Activated CD4-positive, alpha-beta T cell treated with anti-CD3 and anti-CD28 coated beads for 36 hours (primary cell): ENCODE results near the gene DNM3. TPM values are rescaled to one million over a fixed set of nuclear protein-coding genes. Genes with fewer than 3 reads are reported as not detected.

Experiments used
- ATAC-seq: fragments of 200-7000 bp; cut with Tn5 transposase; one replicate; pipeline ENCODE4 v1.10.0; 2021; ENCODE audit warnings: mild to moderate bottlenecking, moderate library complexity
- CTCF ChIA-PET: fragments of 350-600 bp; sonication (Branson Sonifier 250); formaldehyde crosslinking; loops from one replicate; lab custom pipeline; 2021; ENCODE audit warnings: antibody characterized with exemption; lab: Charles Lee
- POLR2A ChIA-PET: fragments of 350-600 bp; sonication (Branson Sonifier 250); formaldehyde crosslinking; loops from one replicate; lab custom pipeline; 2021; ENCODE audit warnings: antibody characterized with exemption, inconsistent platforms; lab: Charles Lee
- DNase-seq: peaks from one replicate; pipeline ENCODE4 v3.0.0-alpha.2; 2020
- H3K27ac Mint-ChIP-seq: one replicate; pipeline ENCODE4 v1.8.0; 2021; ENCODE audit warnings: mixed read lengths
- H3K27me3 Mint-ChIP-seq: one replicate; pipeline ENCODE4 v1.8.0; 2021; ENCODE audit warnings: mixed read lengths
- H3K36me3 Mint-ChIP-seq: one replicate; pipeline ENCODE4 v1.8.0; 2021; ENCODE audit warnings: low read depth, mixed read lengths
- H3K4me1 Mint-ChIP-seq: one replicate; pipeline ENCODE4 v1.8.0; 2021; ENCODE audit warnings: mixed read lengths
- H3K4me3 Mint-ChIP-seq: one replicate; pipeline ENCODE4 v1.8.0; 2021; ENCODE audit warnings: mild to moderate bottlenecking, moderate library complexity, mixed read lengths
- H3K9me3 Mint-ChIP-seq: one replicate; pipeline ENCODE4 v1.8.0; 2021; ENCODE audit warnings: low read depth, mixed read lengths
- intact Hi-C, 2 experiments: fragments of 100-400 bp; cut with DNase I in 1 of 2; cut with micrococcal nuclease in 1 of 2; formaldehyde crosslinking; loops; one replicate each; pipeline versions ENCODE4 v1.14.2 to v1.15.1; 2022 to 2024; cut with DNase I, micrococcal nuclease
- total RNA-seq, 2 experiments: library from RNA; stranded (reverse); gene quantifications; one replicate each; pipeline ENCODE4 v1.2.3, GENCODE V29; 2021

DNM3 gene
- total RNA-seq, 2 experiments from 2014 or later, result 1.1 to 1.4 TPM

GRCh38 chr1:172138634-172139033, 297.3 kb downstream of the DNM3 start:
- Mint-ChIP-seq H3K36me3 (no peaks in the 10 kb centered on the region), H3K27me3 (no peaks in the 10 kb centered on the region), H3K4me3 (no peak overlapping the region), H3K4me1 (peaks cover 14% of the 10 kb centered on the region), H3K9me3 (no peaks in the 10 kb centered on the region), H3K27ac (no peak overlapping the region)
- CTCF ChIA-PET, result no interaction called here
- POLR2A ChIA-PET, result no interaction called here
- no peak for ATAC-seq
- intact Hi-C loops, result no loop called here
- no peak for DNase-seq

GRCh38 chr1:172139196-172139595, 297.9 kb downstream of the DNM3 start:
- intact Hi-C loops, result no loop called here
- H3K9me3 Mint-ChIP-seq, result no peaks in the 10 kb centered on the region

GRCh38 chr1:172140072-172140471, 298.8 kb downstream of the DNM3 start:
- Mint-ChIP-seq H3K27me3 (no peaks in the 10 kb centered on the region), H3K36me3 (no peaks in the 10 kb centered on the region), H3K27ac (no peak overlapping the region), H3K9me3 (no peaks in the 10 kb centered on the region), H3K4me3 (no peak overlapping the region), H3K4me1 (peaks cover 5% of the 10 kb centered on the region)
- ATAC-seq (no peak), DNase-seq (no peak)
- ChIA-PET CTCF (interaction anchor here (0.9 kb wide), 1 partner anchor 16 kb away, joined by 4 read pairs; no protein-coding TSS in a partner anchor), POLR2A (no interaction called here)
- intact Hi-C loops, result no loop called here

More at GRCh38 chr1:172139196-172139595, 297.9 kb downstream of the DNM3 start:
- Mint-ChIP-seq H3K27me3 (no peaks in the 10 kb centered on the region), H3K4me3 (no peak overlapping the region), H3K36me3 (no peaks in the 10 kb centered on the region), H3K4me1 (peaks cover 9% of the 10 kb centered on the region), H3K27ac (no peak overlapping the region)
- ChIA-PET CTCF (no interaction called here), POLR2A (no interaction called here)
- no peak for DNase-seq
- no peak for ATAC-seq

- Mint-ChIP-seq H3K27me3 (no peaks in the 10 kb centered on the region), H3K9me3 (no peaks in the 10 kb centered on the region), H3K4me3 (no peak overlapping the region), H3K27ac (no peak overlapping the region), H3K36me3 (no peaks in the 10 kb centered on the region), H3K4me1 (peaks cover 9% of the 10 kb centered on the region)
- CTCF ChIA-PET, result interaction anchor here (0.9 kb wide), 1 partner anchor 15 kb away, joined by 4 read pairs; no protein-coding TSS in a partner anchor
- POLR2A ChIA-PET, result no interaction called here
- ATAC-seq (no peak), DNase-seq (no peak)
- intact Hi-C loops, result no loop called here
Measured at GRCh38 chr1:172140591-172140990, 299.3 kb downstream of the DNM3 start.

GRCh38 chr1:172141341-172141881, 300.1 kb downstream of the DNM3 start:
- no peak for DNase-seq
- no peaks in the 10 kb centered on the region for H3K27me3 Mint-ChIP-seq
- ChIA-PET POLR2A (no interaction called here), CTCF (interaction anchor here (0.9 to 1.3 kb wide), 2 partner anchors 15 to 34 kb away, joined by 3 to 4 read pairs; no protein-coding TSS in a partner anchor)
- intact Hi-C loops, result no loop called here
- peaks cover 13% of the 10 kb centered on the region for H3K4me1 Mint-ChIP-seq
- H3K4me3 Mint-ChIP-seq, result no peak overlapping the region
- H3K9me3 Mint-ChIP-seq, result no peaks in the 10 kb centered on the region
- no peak overlapping the region for H3K27ac Mint-ChIP-seq
- no peak for ATAC-seq
- H3K36me3 Mint-ChIP-seq, result no peaks in the 10 kb centered on the region

- no peaks in the 10 kb centered on the region for H3K27me3 Mint-ChIP-seq
- ATAC-seq (no peak), DNase-seq (no peak)
- intact Hi-C loops, result no loop called here
- no peak overlapping the region for H3K4me3 Mint-ChIP-seq
- H3K27ac Mint-ChIP-seq, result no peak overlapping the region
- POLR2A ChIA-PET, result no interaction called here
- CTCF ChIA-PET, result interaction anchor here (0.7 to 1.3 kb wide), 3 partner anchors 33 to 1267 kb away, joined by 3 to 4 read pairs (median 3); no protein-coding TSS in a partner anchor
- H3K9me3 Mint-ChIP-seq, result no peaks in the 10 kb centered on the region
- H3K36me3 Mint-ChIP-seq, result no peaks in the 10 kb centered on the region
- peaks cover 13% of the 10 kb centered on the region for H3K4me1 Mint-ChIP-seq
Measured at GRCh38 chr1:172142324-172142723, 301.0 kb downstream of the DNM3 start.

- POLR2A ChIA-PET, result no interaction called here
- no peak for ATAC-seq
- Mint-ChIP-seq H3K27ac (no peak overlapping the region), H3K36me3 (no peaks in the 10 kb centered on the region), H3K4me3 (no peak overlapping the region), H3K27me3 (no peaks in the 10 kb centered on the region), H3K4me1 (peaks cover 13% of the 10 kb centered on the region), H3K9me3 (no peaks in the 10 kb centered on the region)
- no peak for DNase-seq
- CTCF ChIA-PET, result interaction anchor here (1.1 kb wide), 1 partner anchor 45 kb away, joined by 4 read pairs; no protein-coding TSS in a partner anchor
- intact Hi-C loops, result no loop called here
Measured at GRCh38 chr1:172143384-172144055, 302.2 kb downstream of the DNM3 start.

GRCh38 chr1:172144445-172145061, 303.3 kb downstream of the DNM3 start:
- CTCF ChIA-PET, result interaction anchor here (0.6 kb wide), 1 partner anchor 139 kb away, joined by 3 read pairs; no protein-coding TSS in a partner anchor
- Mint-ChIP-seq H3K27ac (no peak overlapping the region), H3K4me3 (no peak overlapping the region)

GRCh38 chr1:172145231-172145651, 303.9 kb downstream of the DNM3 start:
- no peak for ATAC-seq
- H3K4me3 Mint-ChIP-seq, result no peak overlapping the region
- POLR2A ChIA-PET, result interaction anchor here (0.7 kb wide), 1 partner anchor 74 kb away, joined by 3 read pairs; no protein-coding TSS in a partner anchor

More at GRCh38 chr1:172144445-172145061, 303.3 kb downstream of the DNM3 start:
- Mint-ChIP-seq H3K36me3 (no peaks in the 10 kb centered on the region), H3K4me1 (peaks cover 13% of the 10 kb centered on the region), H3K9me3 (no peaks in the 10 kb centered on the region), H3K27me3 (no peaks in the 10 kb centered on the region)
- POLR2A ChIA-PET, result interaction anchor here (0.7 kb wide), 1 partner anchor 75 kb away, joined by 3 read pairs; no protein-coding TSS in a partner anchor
- ATAC-seq (no peak), DNase-seq (no peak)
- intact Hi-C loops, result no loop called here

GRCh38 chr1:172145656-172146055, 304.4 kb downstream of the DNM3 start:
- ChIA-PET CTCF (interaction anchor here (0.6 kb wide), 1 partner anchor 9 kb away, joined by 3 read pairs; no protein-coding TSS in a partner anchor), POLR2A (no interaction called here)
- peaks cover 13% of the 10 kb centered on the region for H3K4me1 Mint-ChIP-seq
- H3K4me3 Mint-ChIP-seq, result no peak overlapping the region
- no peak for ATAC-seq
- no peaks in the 10 kb centered on the region for H3K9me3 Mint-ChIP-seq
- intact Hi-C loops, result no loop called here
- no peak for DNase-seq
- no peaks in the 10 kb centered on the region for H3K27me3 Mint-ChIP-seq
- no peak overlapping the region for H3K27ac Mint-ChIP-seq
- no peaks in the 10 kb centered on the region for H3K36me3 Mint-ChIP-seq

More at GRCh38 chr1:172145231-172145651, 303.9 kb downstream of the DNM3 start:
- CTCF ChIA-PET, result interaction anchor here (0.6 kb wide), 2 partner anchors 8 to 139 kb away, joined by 3 read pairs; no protein-coding TSS in a partner anchor
- DNase-seq, result no peak
- H3K27me3 Mint-ChIP-seq, result no peaks in the 10 kb centered on the region
- intact Hi-C loops, result no loop called here
- H3K9me3 Mint-ChIP-seq, result no peaks in the 10 kb centered on the region
- H3K36me3 Mint-ChIP-seq, result no peaks in the 10 kb centered on the region
- no peak overlapping the region for H3K27ac Mint-ChIP-seq
- H3K4me1 Mint-ChIP-seq, result peaks cover 13% of the 10 kb centered on the region

- Mint-ChIP-seq H3K4me3 (no peak overlapping the region), H3K4me1 (peaks cover 13% of the 10 kb centered on the region), H3K27me3 (no peaks in the 10 kb centered on the region), H3K27ac (no peak overlapping the region), H3K36me3 (no peaks in the 10 kb centered on the region), H3K9me3 (no peaks in the 10 kb centered on the region)
- DNase-seq, result no peak
- intact Hi-C loops, result no loop called here
- no peak for ATAC-seq
- ChIA-PET POLR2A (no interaction called here), CTCF (no interaction called here)
Measured at GRCh38 chr1:172146141-172146850, 305.0 kb downstream of the DNM3 start.
